NCI-H1694 (cell line): ENCODE results near the gene STPG3.
"Not testable (repeated sequence)": the region's sequence is repeated elsewhere in the genome, so short reads cannot be mapped to it uniquely, and the experiment has no call there.

Source experiments
- DNase-seq: peaks from one replicate; lab custom pipeline; 2025; lab: John Stamatoyannopoulos, UW

Gene STPG3

GRCh38 chr9:137234055-137234697 lies 16.9 kb upstream of the STPG3 start:
- DNase-seq: no peak

GRCh38 chr9:137234758-137235423 lies 16.2 kb upstream of the STPG3 start:
- DNase-seq: no peak

GRCh38 chr9:137235424-137236237 lies 15.5 kb upstream of the STPG3 start:
- no peak for DNase-seq

- peak; percentile 54 for DNase-seq
These were observed 14.7 kb upstream of the STPG3 start for GRCh38 chr9:137236238-137236935.

- DNase-seq: no peak
These were observed 14.1 kb upstream of the STPG3 start for GRCh38 chr9:137236936-137237421.

GRCh38 chr9:137237759-137238726 lies 13.0 kb upstream of the STPG3 start:
- DNase-seq: no peak

GRCh38 chr9:137239541-137240200 lies 11.4 kb upstream of the STPG3 start:
- not testable (repeated sequence) for DNase-seq

GRCh38 chr9:137240318-137240840 lies 10.7 kb upstream of the STPG3 start:
- peak; percentile 28 for DNase-seq

- peak; percentile 99 for DNase-seq
These were observed 10.1 kb upstream of the STPG3 start, which contains the start of gene TUBB4B for GRCh38 chr9:137240841-137241489. TUBB4B (plus strand) TSS chr9:137241287; CDS start chr9:137241361, 74 bp downstream.

GRCh38 chr9:137241490-137242268 lies 9.4 kb upstream of the STPG3 start:
- DNase-seq: no peak

GRCh38 chr9:137242269-137243203 lies 8.6 kb upstream of the STPG3 start:
- DNase-seq: no peak

- not testable (repeated sequence) for DNase-seq
These were observed 7.8 kb upstream of the STPG3 start for GRCh38 chr9:137243266-137243625.

- DNase-seq: no peak
These were observed 7.2 kb upstream of the STPG3 start for GRCh38 chr9:137243626-137244485.

- DNase-seq: no peak
These were observed 6.3 kb upstream of the STPG3 start for GRCh38 chr9:137244486-137245449.
